ENCODE data around the gene DGKG.

The DGKG gene

DNA sequence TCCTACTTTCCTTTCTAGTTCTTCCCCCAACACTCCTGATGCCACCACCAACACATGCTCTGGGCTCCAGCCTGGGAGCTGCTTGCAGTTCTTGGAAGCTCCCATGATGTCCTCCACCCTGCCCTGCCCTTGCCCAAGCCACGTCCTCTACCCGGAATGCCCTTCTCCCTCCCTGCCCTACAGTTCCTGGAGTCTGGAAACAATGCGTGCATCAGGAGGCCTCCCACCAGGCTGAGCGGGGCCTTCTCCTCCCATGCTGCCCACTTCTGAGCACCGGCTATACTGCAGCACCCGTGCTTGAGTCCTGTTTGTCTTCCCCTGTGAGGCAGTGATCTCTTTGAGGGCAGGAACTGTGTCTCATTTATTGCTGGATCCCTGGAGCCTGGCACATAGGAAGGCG is 44.6 kb downstream of the DGKG start:
- no peak for DNase-seq

DNA sequence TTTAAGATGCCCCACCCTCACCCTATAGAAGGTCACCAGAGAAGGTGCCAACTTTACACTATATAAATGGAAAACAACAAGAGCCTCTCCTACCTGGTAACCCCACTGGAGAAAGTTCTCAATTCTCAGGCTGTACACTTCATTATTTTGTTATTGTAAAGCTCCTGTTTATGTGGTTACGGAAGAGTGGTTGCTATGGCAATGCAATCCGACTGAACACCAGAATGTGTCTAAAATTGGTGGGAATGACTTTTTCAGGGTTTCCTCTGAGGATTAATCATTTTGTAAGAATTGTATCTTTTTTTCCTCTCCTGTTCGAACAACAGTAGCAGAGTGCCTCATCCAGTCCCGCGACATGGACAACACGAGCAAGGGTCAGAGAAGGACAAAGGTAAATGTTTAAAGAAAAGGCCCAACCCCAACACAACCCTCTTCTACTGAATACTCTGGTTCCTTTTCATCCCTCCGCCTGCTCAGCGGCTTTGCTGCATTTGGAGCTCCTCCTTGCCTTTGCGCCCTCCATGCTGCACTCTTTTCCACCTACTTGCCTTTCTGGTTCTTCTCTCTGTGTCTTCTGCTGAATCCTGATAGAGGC is 45.3 kb downstream of the DGKG start:
- no peak for DNase-seq

DNA sequence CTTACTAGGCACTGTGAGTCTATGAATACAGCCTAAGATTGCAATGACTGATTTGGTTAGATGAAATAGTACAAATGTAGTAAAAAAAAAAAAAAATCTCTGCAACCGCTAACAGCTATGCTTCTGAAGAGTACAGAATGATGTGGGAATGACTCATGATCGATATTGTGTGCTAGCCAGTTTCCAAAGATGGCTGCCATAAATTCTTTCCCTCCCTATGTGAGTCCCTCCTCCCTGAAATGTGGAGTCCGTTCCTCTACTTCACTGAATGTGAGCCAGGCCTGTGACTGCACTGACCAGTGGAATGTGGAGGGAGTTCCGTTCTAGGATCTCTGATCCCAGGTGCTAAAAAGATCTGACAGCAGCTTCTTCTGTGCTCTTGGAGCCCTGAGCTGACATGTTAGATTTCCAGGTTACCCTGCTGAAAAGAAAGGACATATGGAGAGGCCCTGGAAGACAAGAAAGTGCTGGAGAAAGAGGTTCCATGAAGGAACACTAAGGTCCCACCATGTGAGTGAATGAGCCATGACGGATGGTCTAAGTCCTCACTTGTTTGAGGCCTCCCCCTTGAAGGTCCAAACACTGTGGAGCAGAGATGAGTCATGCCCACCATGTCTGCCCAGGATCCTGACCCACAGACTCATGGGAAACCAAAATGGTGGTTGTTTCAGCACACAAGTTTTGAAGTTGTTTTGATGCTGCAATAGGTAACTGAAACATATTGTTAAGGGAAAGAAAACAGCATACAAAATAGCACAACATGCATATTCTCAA is 46.3 kb downstream of the DGKG start:
- DNase-seq: no peak

GRCh38 chr3:186314896-186315295 is 47.1 kb downstream of the DGKG start:
- DNase-seq: no peak

- no peak for DNase-seq
Observed at GRCh38 chr3:186311441-186311840, 50.6 kb downstream of the DGKG start.

DNA sequence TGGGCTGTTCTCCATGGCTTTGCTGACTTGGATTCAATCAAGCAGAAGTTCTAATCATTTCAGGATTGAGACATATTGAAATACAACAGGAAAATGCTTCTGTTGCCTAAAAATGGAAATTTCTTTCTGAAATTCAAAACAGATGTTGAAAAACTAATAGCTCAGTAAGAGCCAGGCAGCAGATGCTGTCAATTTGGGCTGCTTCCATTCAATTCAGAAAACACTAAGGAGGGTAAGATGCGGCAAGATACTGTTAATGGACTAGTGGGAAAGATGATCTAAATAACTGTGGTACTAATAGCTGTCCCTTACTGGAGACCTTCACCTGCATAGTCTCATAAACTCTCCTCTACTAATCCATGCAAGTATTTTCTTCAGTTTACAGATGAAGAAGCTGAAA is 53.5 kb downstream of the DGKG start:
- no peak for DNase-seq

DNA sequence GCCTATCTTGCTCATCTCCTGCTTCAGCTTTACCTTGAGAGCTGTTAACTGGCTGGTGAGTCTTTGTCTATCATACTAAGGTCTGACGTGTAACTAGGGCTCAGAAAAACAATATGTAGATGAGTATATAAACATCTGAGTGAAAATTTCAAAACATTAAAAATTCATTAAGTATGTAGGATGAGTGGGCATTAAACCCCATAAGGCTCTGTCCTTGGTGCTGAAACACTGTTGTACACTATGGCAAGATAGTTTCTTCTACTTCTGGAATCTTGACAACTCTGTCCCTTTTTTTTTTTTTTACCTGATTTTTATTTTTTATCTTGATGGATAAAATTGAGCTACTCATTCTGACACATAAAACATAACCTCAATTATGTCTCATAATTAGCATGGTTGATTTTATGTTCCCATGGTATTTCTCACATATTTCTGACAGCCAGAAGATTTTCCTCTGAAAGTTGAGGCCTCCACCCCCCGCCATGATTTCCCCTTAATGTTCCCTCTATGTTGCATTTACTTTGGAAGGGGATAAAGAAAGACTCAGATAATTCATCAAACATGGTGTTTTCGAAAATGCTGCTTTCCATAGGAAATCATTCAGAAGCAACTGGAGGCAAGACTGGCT is 54.3 kb downstream of the DGKG start:
- DNase-seq: no peak

DNA sequence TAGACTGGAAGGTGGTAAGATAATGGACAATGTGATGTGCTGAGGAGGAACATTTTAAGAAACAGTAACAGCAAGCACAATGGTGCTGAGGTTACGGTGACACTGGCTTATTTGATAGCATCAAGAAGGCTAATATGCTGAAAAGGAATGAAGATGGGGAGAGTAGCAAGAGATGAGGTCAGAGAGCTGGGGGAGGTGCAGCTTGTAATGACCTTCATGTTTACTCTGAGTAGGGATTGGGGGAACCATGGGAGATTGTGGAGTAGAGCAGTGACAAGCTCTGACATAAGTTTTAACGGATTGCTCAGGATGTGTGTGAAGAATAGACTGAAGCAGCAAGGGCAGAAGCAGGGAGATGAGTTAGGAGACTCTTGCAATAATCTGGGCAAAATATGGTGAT is 56.7 kb downstream of the DGKG start:
- no peak for DNase-seq

DNA sequence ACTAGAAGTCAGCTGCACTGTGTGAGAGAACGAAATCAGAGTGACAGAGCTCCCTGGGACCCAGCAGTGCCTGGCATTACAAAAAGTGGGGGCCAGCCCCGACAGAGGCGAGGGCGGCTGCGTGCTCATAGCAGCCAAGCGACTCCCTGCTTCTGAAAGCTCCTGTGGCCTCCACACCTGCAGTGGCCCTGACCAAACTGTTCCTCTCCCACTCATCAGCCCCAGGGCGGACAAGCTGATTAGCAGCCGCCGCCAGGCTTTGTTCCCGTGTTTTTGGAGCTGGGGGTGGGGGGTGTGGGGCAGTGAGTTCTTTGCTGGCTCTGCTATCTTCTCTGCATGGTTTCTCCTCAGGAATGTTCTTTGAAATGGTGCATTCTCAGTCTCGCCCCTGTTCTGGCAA is 58.1 kb downstream of the DGKG start:
- DNase-seq: no peak

DNA sequence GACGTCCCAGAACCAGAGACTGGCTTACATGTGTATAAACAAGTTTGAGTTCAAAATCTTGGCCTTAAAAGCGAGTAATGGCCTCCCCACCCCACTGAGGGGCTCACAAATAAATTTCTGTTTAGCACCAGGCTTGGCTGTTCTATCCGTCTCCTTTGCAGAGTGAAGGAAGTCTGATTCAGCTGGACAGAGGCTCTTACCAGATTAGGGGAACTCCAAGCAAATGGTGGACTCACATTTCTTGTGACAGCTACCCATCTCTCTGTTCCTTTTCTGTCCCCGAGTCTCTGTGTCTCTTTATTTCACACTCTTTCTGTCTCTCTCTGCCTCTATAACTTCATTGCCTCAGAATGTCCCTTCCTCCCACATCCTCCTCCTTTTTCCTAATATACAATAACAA is 62.7 kb downstream of the DGKG start:
- no peak for DNase-seq

DNA sequence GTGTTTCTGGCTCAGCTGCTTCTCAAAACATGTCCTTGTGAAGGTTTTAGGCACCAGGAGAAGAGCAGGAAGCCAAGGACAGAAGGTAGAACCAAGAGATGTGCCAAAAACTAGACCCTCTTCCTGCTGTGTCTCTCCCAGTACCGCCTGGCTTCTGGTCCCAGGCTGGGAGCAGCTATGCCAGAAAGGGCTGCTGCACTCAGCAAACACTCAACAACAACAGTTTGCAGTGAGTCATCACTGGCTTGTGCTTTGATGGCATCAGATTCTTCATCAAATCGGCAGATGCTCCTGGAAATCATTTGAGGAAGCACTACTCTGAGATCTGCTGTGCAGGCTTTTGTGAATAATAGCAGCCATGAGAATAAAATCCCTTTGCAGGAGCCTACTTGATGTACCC is 63.2 kb downstream of the DGKG start:
- DNase-seq: no peak

DNA sequence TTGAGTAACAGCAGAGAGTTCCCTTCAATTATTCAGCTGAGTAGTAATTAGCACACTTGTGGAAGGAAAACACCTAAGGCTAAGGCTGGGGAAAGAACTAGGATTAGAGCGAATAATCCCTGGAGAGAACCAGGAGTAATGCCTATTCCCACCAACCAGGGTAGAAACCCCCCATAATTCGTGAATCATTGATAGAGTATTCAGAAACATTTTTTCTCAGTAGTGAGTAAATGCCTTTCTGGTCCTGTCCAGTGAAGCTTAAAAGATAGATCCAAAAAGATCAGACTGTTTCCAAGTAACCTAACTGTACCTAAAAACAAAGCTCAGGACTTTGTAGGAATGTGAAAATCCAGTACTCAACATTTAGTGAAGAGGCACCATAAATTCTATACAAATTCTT is 71.2 kb downstream of the DGKG start:
- no peak for DNase-seq

- DNase-seq: no peak
Observed at GRCh38 chr3:186287711-186288110, 74.3 kb downstream of the DGKG start.

GRCh38 chr3:186286114-186286513 is 75.9 kb downstream of the DGKG start:
- no peak for DNase-seq

GRCh38 chr3:186284661-186285060 is 77.4 kb downstream of the DGKG start:
- DNase-seq: no peak

DNA sequence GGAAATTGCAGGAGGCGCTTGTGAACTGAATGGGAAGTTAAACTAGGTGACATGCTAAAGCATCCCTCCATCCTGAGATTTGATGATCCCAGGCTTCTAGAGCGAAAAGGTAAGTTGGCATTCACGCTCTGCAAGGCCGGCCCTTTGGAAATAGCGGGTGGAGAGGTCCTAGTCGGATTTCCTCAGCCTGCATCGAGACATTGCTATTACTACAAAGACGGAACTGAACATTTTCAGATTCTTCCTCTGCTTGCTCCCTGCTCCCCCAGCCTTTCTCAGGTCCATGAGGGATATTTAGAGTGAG is 77.7 kb downstream of the DGKG start:
- no peak for DNase-seq

DNA sequence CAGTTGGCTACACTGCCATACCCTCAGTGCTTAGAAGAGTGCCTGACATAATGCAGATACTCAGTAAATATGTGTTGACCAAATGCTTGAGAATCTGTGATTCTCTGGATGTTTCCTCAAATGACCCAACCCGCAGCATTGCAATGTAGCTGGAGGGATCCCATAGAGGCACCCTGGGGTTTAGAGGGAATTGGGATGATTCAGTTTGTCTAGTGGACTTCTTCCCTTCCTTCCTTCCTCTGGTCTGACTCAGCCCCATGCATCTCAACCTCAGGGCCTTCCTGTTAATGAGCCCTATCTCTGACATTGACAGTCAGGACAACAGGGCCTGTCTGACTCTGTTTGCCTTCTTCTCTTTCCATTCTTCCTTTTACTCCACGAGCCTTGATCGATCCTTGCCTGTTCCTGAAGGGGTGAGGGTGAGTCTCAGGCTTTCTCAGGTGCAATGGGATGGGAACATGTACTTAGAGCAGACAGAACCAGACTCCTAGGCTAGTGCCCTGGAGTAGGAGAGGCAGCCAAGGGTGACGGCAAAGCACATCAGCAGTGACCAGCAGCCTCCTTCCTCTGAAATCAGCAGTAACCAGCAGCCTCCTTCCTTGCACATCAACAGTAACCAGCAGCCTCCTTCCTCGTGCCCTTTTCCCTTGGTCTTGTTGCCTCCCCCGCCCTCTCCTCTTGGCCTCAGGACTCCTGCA is 78.2 kb downstream of the DGKG start:
- no peak for DNase-seq

- no peak for DNase-seq
Observed at GRCh38 chr3:186283096-186283495, 78.9 kb downstream of the DGKG start.

GRCh38 chr3:186281176-186281575 is 80.9 kb downstream of the DGKG start:
- no peak for DNase-seq

DNA sequence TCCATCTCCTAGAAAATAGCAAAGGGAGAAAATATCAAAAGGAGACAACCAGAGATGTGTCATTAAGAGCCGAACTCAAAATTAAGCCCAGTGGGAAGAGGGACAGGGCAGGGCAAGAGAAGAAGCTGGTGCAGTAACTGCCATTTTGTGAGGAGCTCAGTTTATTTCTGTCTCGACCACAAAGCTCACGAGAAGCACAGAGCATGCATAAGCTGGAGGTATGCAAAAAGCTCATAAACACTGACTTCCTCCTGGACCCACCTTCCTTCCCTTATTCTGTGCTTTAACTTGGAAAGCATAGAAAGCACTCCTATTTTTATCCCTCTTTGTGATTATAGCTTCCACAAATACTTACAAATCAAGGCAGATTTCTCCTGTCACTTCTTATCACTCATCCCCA is 81.3 kb downstream of the DGKG start:
- no peak for DNase-seq

- DNase-seq: peak; percentile 73
Observed at GRCh38 chr3:186277268-186277909, 84.6 kb downstream of the DGKG start.

DNA sequence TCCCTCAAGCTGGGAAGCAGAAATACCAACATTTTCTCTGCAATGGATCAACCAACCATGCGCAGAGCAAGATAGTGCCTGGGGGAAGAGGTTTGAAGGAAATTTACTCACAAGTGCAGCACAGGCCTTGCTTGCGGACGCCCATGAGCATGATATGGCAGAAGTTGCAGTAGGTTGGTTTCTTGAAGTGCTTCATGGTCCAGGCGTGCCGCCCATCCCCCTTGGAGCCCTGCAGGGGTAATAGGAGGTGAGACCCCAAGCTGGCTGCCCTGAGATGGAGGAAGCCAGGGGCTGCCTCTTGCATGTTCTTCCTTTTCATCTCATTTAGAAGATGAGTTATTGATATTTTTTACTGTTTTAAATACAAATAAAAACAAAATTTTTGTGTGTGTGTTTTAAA is 86.6 kb downstream of the DGKG start:
- DNase-seq: no peak

- no peak for DNase-seq
Observed at GRCh38 chr3:186273586-186273985, 88.4 kb downstream of the DGKG start.

DNA sequence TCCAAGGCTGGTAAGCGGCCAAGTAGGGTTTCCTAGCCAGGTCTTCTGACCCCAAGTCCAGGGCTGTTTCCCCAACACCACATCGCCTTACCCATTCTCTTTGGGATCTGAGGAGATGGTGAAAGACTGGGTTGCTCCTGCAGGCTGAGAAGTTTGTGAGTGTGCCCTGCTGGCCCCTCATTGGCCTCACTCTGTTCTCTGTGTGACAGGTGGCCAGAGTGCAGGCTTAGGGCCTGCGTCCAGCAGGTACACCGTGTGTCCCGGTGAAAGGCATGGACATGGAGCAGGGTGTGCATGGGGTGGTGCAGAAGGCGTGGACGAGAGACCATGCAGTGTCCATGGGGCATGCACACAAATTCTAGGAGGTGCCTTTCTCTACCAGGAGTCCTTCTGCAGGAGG is 91.3 kb downstream of the DGKG start:
- no peak for DNase-seq
